ENCODE results near the gene JAK2.

- TF ChIP-seq CTCF (IDR thresholded peaks at IDR 0.05; ENCODE audit: insufficient read depth, low read length) (no peak), GABPA (IDR thresholded peaks at IDR 0.05; ENCODE audit: low read depth) (no peak)
Measured at GRCh38 chr9:5113523-5113922, 128.5 kb downstream of the JAK2 start.
